Esophagus muscularis mucosa (tissue), 4 donors: ENCODE results near the gene SLC35G4. TPM values are rescaled to one million over a fixed set of nuclear protein-coding genes. Genes with fewer than 3 reads are reported as not detected.

Experiments
- DNase-seq: peaks from one replicate; pipeline ENCODE4 v3.0.0-alpha.2; 2017; ENCODE audit errors: extremely low spot score
- H3K27ac ChIP-seq, 4 donors: fragments of 200-600 bp; sonication (generic); replicated peaks in 1 of 4; 1 replicate in 3 of 4; 2 replicates in 1 of 4; pipeline ENCODE4 v1.5.1; 2016 to 2019; ENCODE audit warnings: mild to moderate bottlenecking in 1 of 4
- H3K27me3 ChIP-seq, 4 donors: fragments of 200-600 bp; sonication (generic); one replicate each; pipeline versions ENCODE4 v1.5.1 to v1.6.0; 2016 to 2019
- H3K36me3 ChIP-seq, 4 donors: fragments of 200-600 bp; sonication (generic); one replicate each; pipeline ENCODE4 v1.5.1; 2016 to 2019
- H3K4me1 ChIP-seq, 4 donors: fragments of 200-600 bp; sonication (generic); one replicate each; pipeline ENCODE4 v1.5.1; 2016 to 2019
- H3K4me3 ChIP-seq, 4 donors: fragments of 200-600 bp; sonication (generic); 1 replicate in 2 of 4; 2 replicates in 2 of 4; pipeline ENCODE4 v1.5.1; 2016 to 2019; ENCODE audit warnings: mild to moderate bottlenecking in 4 of 4, moderate library complexity in 1 of 4
- H3K9me3 ChIP-seq, 4 donors: fragments of 200-600 bp; sonication (generic); 1 replicate in 3 of 4; 2 replicates in 1 of 4; pipeline ENCODE4 v1.5.1; 2016 to 2019
- EP300 ChIP-seq: sonication (generic); formaldehyde crosslinking; IDR thresholded peaks from one replicate; pipeline ENCODE4 v1.6.1; 2017; ENCODE audit warnings: antibody characterized with exemption
- POLR2A ChIP-seq: fragments of 450-650 bp; IDR thresholded peaks from one replicate; pipeline ENCODE4 v1.6.1; 2017; ENCODE audit warnings: antibody characterized with exemption, moderate library complexity, mild to moderate bottlenecking, low read depth
- POLR2AphosphoS5 ChIP-seq, 2 donors: sonication (generic); formaldehyde crosslinking; IDR thresholded peaks; one replicate each; pipeline ENCODE4 v1.6.1; 2017; ENCODE audit warnings: antibody characterized with exemption in 2 of 2
- WGBS: methylation state at CpG from one replicate; pipeline ENCODE4 v1.1.5; 2018; 5-methylcytosine and 5-hydroxymethylcytosine counted together
- intact Hi-C: fragments of 100-400 bp; cut with DNase I; formaldehyde crosslinking; loops from one replicate; pipeline ENCODE4 v1.15.1; 2023
- small RNA-seq, 3 donors: library from RNA; depleted of rRNA; stranded (forward); fragments of <200 nt; gene quantifications; one replicate each; pipeline ENCODE3, GENCODE V24; 2016
- total RNA-seq, 4 donors: library from RNA; depleted of rRNA; stranded (reverse); fragments of >200 nt; gene quantifications; one replicate each; pipeline versions ENCODE4 v1.1.0 to v1.2.1, GENCODE V29; 2016
- TF ChIP-seq, protein P1 (sequence below), 3 experiments: fragments of 200-600 bp in 2 of 3; fragments of 450-650 bp in 1 of 3; sonication (generic) in 2 of 3; IDR thresholded peaks; one replicate each; pipeline ENCODE4 v1.5.1; 2017 to 2019; ENCODE audit warnings: antibody characterized with exemption in 3 of 3, mild to moderate bottlenecking in 2 of 3, moderate library complexity in 1 of 3

Gene SLC35G4
- total RNA-seq, 4 donors from 2014 or later = not detected

DNA sequence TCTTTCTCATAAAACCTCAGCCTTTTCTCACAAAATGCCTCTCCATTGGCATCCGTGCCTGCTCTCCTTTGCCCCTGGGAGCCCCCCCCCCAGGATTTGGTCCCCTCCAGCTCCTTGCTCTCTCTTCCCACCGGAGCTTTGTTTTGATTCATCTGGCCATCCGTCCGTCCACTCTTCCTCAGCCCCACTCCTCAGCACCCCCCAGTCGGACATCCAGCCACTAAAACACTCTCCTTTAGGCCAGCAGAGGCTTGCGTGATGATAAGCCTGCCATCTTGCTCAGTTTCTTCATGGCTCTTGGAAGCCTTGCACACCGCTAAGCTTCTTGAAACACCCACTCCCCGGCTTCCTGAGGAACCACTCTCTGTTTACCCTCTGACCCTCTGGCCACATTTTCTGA is 48.2 kb downstream of the SLC35G4 start:
- Histone ChIP-seq H3K27me3 (peaks cover 0 to 66% (median 0%) of the 10 kb centered on the region in 4 donors), H3K9me3 (no peaks in the 10 kb centered on the region), H3K36me3 (no peaks in the 10 kb centered on the region), H3K4me1 (peaks cover 0 to 8% (median 6%) of the 10 kb centered on the region in 4 donors), H3K27ac (no peak overlapping the region), H3K4me3 (no peak overlapping the region)
- intact Hi-C loops = loop anchor here (10.0 kb wide), 1 partner anchor 577 kb away; no protein-coding TSS in a partner anchor
- 91% methylated on average over 8 of the region's 8 CpGs for WGBS
- DNase-seq = peak; percentile 50
- TF ChIP-seq, protein P1, sequence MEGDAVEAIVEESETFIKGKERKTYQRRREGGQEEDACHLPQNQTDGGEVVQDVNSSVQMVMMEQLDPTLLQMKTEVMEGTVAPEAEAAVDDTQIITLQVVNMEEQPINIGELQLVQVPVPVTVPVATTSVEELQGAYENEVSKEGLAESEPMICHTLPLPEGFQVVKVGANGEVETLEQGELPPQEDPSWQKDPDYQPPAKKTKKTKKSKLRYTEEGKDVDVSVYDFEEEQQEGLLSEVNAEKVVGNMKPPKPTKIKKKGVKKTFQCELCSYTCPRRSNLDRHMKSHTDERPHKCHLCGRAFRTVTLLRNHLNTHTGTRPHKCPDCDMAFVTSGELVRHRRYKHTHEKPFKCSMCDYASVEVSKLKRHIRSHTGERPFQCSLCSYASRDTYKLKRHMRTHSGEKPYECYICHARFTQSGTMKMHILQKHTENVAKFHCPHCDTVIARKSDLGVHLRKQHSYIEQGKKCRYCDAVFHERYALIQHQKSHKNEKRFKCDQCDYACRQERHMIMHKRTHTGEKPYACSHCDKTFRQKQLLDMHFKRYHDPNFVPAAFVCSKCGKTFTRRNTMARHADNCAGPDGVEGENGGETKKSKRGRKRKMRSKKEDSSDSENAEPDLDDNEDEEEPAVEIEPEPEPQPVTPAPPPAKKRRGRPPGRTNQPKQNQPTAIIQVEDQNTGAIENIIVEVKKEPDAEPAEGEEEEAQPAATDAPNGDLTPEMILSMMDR (IDR thresholded peaks at IDR 0.05) = no peak
- TF ChIP-seq EP300 (no peak), POLR2A (no peak), POLR2AphosphoS5 (IDR thresholded peaks at IDR 0.05) (no peak)

DNA sequence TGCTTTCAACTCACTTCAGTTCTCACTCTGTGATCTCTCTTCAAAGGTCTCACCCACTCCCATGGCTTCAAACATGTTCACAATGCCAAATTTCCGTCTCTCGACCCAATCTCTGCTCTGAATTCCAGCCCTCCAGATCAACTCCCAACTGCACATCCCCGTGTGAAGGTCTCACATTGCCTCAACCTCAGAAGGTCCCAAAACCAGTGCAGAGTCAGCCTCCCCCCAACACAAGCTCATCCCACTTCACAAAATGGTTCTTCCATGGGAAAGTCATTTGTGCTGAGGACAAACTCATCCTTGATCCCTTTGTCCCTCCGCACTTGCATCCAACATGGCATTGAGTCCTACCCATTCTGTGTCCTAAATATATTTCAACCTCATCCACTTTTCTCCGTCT is 48.6 kb downstream of the SLC35G4 start:
- no peak overlapping the region for H3K4me3 ChIP-seq
- no peak overlapping the region for H3K27ac ChIP-seq
- H3K36me3 ChIP-seq = no peaks in the 10 kb centered on the region
- 94% methylated on average over 5 of the region's 5 CpGs for WGBS
- intact Hi-C loops = loop anchor here (10.0 kb wide), 1 partner anchor 577 kb away; no protein-coding TSS in a partner anchor
- peaks cover 0 to 8% (median 6%) of the 10 kb centered on the region in 4 donors for H3K4me1 ChIP-seq
- H3K9me3 ChIP-seq = no peaks in the 10 kb centered on the region
- no peak for DNase-seq
- H3K27me3 ChIP-seq = peaks cover 0 to 71% (median 0%) of the 10 kb centered on the region in 4 donors
- TF ChIP-seq POLR2AphosphoS5 (IDR thresholded peaks at IDR 0.05) = no peak
- TF ChIP-seq POLR2A = no peak
- no peak for TF ChIP-seq EP300
- TF ChIP-seq, protein P1 (IDR thresholded peaks at IDR 0.05) = no peak

DNA sequence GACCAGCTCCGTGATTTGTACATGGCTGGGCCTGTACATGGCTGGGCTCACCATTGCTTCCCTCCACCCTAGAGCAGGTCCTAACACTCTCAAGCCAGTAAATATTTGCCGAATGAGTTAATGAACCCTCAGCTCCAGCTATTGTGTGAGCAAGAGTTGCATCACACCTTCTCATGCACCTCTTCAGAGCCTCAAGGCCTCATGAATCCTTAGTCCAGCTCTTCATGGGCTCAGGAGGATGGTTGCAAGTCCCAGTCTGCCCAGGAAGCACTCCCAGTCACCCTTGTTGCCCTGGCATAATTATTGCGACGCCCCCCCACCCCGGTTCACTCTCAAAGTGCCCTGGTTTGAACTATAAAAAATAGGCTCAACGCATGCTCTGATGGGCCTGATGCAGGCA is 49.6 kb downstream of the SLC35G4 start:
- Histone ChIP-seq H3K9me3 (no peaks in the 10 kb centered on the region), H3K27me3 (peaks cover 0 to 80% (median 0%) of the 10 kb centered on the region in 4 donors), H3K27ac (no peak overlapping the region), H3K4me1 (peaks cover 0 to 8% (median 6%) of the 10 kb centered on the region in 4 donors), H3K4me3 (no peak overlapping the region), H3K36me3 (no peaks in the 10 kb centered on the region)
- 81% methylated on average over 6 of the region's 6 CpGs for WGBS
- intact Hi-C loops = loop anchor here (10.0 kb wide), 1 partner anchor 576 kb away; no protein-coding TSS in a partner anchor
- peak; percentile 72 for DNase-seq
- TF ChIP-seq, protein P1 (IDR thresholded peaks at IDR 0.05) = no peak
- TF ChIP-seq POLR2AphosphoS5 (IDR thresholded peaks at IDR 0.05) (no peak), EP300 (no peak), POLR2A (no peak)

Small RNA genes within 50 kb of the gene (small RNA-seq; reads per million reads assigned to genes)
- 0 reads per million in 3 donors for gene AP001120.4

Other genes with a start within 250 kb of the SLC35G4 start
- gene GNAL, start 79.7 kb downstream of the SLC35G4 start, total RNA-seq = 10 to 100 TPM; 13.3 to 22.0 (median 19.9) TPM
- gene CHMP1B, start 241.8 kb downstream of the SLC35G4 start, total RNA-seq = 10 to 100 TPM; 42.0 to 58.6 (median 49.7) TPM